ENCODE measurements around the gene DNAAF5.

DNAAF5 gene

GRCh38 chr7:783556-784490 lies 57.3 kb downstream of the DNAAF5 start:
- Histone ChIP-seq H3K36me3 (replicated peaks in 1 of 2; ENCODE audit: control insufficient read depth in 2 of 2, insufficient read depth in 2 of 2, low read length in 2 of 2) (peaks cover 47 to 83% of the 10 kb centered on the region in 2 donors), H2BK15ac (ENCODE audit: low read length) (no peak overlapping the region)
- no CpG with 5 or more reads among the region's 36 CpGs for WGBS, 2 donors (ENCODE audit: extremely low coverage in 2 of 2, insufficient read length in 2 of 2, insufficient replicate concordance in 1 of 2)

GRCh38 chr7:784971-785370 lies 58.5 kb downstream of the DNAAF5 start:
- Histone ChIP-seq H2BK120ac (ENCODE audit: low read depth, low read length) (no peak overlapping the region), H2AK5ac (ENCODE audit: low read depth, low read length) (no peak overlapping the region), H3K36me3 (replicated peaks in 1 of 2; ENCODE audit: control insufficient read depth in 2 of 2, insufficient read depth in 2 of 2, low read length in 2 of 2) (peaks cover 40 to 78% of the 10 kb centered on the region in 2 donors), H3K9ac (ENCODE audit: low read depth, low read length, poor library complexity) (no peak overlapping the region), H3K4me2 (ENCODE audit: insufficient read depth, low read length, poor library complexity, severe bottlenecking) (no peak overlapping the region), H3K4me1 (ENCODE audit: control insufficient read depth in 2 of 2, insufficient read depth in 1 of 2, low read depth in 1 of 2, low read length in 2 of 2) (no peaks in the 10 kb centered on the region), H3K27ac (replicated peaks; ENCODE audit: low read length) (no peak overlapping the region), H3K23ac (ENCODE audit: low read depth, low read length, poor library complexity) (no peak overlapping the region), H2BK12ac (ENCODE audit: low read length) (no peak overlapping the region), H4K8ac (ENCODE audit: low read depth, low read length) (no peak overlapping the region), H4K91ac (ENCODE audit: low read depth, low read length, poor library complexity) (no peak overlapping the region), H3K4ac (ENCODE audit: low read length) (no peak overlapping the region), H2BK5ac (ENCODE audit: low read length) (peak overlapping the region; percentile 1), H3K14ac (ENCODE audit: low read length) (no peak overlapping the region), H3K79me1 (ENCODE audit: low read depth, low read length) (peaks cover 4% of the 10 kb centered on the region), H2BK15ac (ENCODE audit: low read length) (no peak overlapping the region), H3K4me3 (ENCODE audit: low read length in 2 of 2) (no peak overlapping the region), H2AFZ (ENCODE audit: low read length) (no peak overlapping the region), H3K18ac (ENCODE audit: low read length) (no peak overlapping the region), H3K9me3 (replicated peaks in 1 of 2; ENCODE audit: control insufficient read depth in 2 of 2, insufficient read depth in 1 of 2, low read depth in 1 of 2, low read length in 2 of 2) (peaks cover 0 to 2% of the 10 kb centered on the region in 2 donors), H3K27me3 (ENCODE audit: control insufficient read depth in 3 of 3, insufficient read depth in 3 of 3, low read depth in 1 of 3, low read length in 3 of 3) (no peaks in the 10 kb centered on the region)
- DNase-seq (ENCODE audit: low spot score): no peak
- no CpG with 5 or more reads among the region's 21 CpGs for WGBS, 2 donors (ENCODE audit: extremely low coverage in 2 of 2, insufficient read length in 2 of 2, insufficient replicate concordance in 1 of 2)

More at GRCh38 chr7:783556-784490, 57.3 kb downstream of the DNAAF5 start:
- Histone ChIP-seq H3K4ac (ENCODE audit: low read length) (no peak overlapping the region), H3K18ac (ENCODE audit: low read length) (no peak overlapping the region), H2AFZ (ENCODE audit: low read length) (no peak overlapping the region), H3K27me3 (ENCODE audit: control insufficient read depth in 3 of 3, insufficient read depth in 3 of 3, low read depth in 1 of 3, low read length in 3 of 3) (no peaks in the 10 kb centered on the region), H3K9ac (ENCODE audit: low read depth, low read length, poor library complexity) (no peak overlapping the region), H3K9me3 (replicated peaks in 1 of 2; ENCODE audit: control insufficient read depth in 2 of 2, insufficient read depth in 1 of 2, low read depth in 1 of 2, low read length in 2 of 2) (peaks cover 0 to 2% of the 10 kb centered on the region in 2 donors), H4K8ac (ENCODE audit: low read depth, low read length) (no peak overlapping the region), H2BK12ac (ENCODE audit: low read length) (no peak overlapping the region), H3K4me3 (ENCODE audit: low read length in 2 of 2) (peak overlapping the region in 1 of 2 donors; percentile 29), H3K14ac (ENCODE audit: low read length) (no peak overlapping the region), H3K27ac (replicated peaks; ENCODE audit: low read length) (no peak overlapping the region), H2BK120ac (ENCODE audit: low read depth, low read length) (no peak overlapping the region), H3K23ac (ENCODE audit: low read depth, low read length, poor library complexity) (no peak overlapping the region), H3K4me2 (ENCODE audit: insufficient read depth, low read length, poor library complexity, severe bottlenecking) (no peak overlapping the region), H2BK5ac (ENCODE audit: low read length) (peak overlapping the region; percentile 1), H3K79me1 (ENCODE audit: low read depth, low read length) (peaks cover 4% of the 10 kb centered on the region), H2AK5ac (ENCODE audit: low read depth, low read length) (no peak overlapping the region), H3K4me1 (ENCODE audit: control insufficient read depth in 2 of 2, insufficient read depth in 1 of 2, low read depth in 1 of 2, low read length in 2 of 2) (no peaks in the 10 kb centered on the region), H4K91ac (ENCODE audit: low read depth, low read length, poor library complexity) (no peak overlapping the region)
- DNase-seq (ENCODE audit: low spot score): no peak

DNA sequence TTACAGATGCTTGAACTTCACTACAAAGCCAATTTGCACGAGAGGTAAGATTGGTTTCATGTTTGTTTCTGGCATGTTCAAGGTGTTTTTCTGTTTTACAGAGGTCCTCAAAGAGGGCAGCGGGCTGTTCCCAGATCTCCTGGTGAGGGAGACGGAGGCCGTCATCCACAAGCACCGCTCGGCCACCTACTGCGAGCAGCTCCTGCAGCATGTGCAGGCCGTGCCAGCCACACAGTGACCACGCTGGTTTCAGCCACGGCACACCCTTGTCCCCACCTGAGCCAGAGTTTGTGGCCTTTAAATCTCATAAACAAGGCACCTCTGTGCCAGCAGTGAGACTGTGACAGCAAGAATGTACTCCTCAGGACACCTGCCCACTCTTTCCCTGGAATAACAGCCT lies 58.9 kb downstream of the DNAAF5 start:
- Histone ChIP-seq H2AK5ac (ENCODE audit: low read depth, low read length) (peak overlapping the region; percentile 6), H3K9ac (ENCODE audit: low read depth, low read length, poor library complexity) (no peak overlapping the region), H3K23ac (ENCODE audit: low read depth, low read length, poor library complexity) (no peak overlapping the region), H3K79me1 (ENCODE audit: low read depth, low read length) (peaks cover 4% of the 10 kb centered on the region), H3K18ac (ENCODE audit: low read length) (no peak overlapping the region), H3K4ac (ENCODE audit: low read length) (no peak overlapping the region), H3K4me1 (ENCODE audit: control insufficient read depth in 2 of 2, insufficient read depth in 1 of 2, low read depth in 1 of 2, low read length in 2 of 2) (no peaks in the 10 kb centered on the region), H3K36me3 (replicated peaks in 1 of 2; ENCODE audit: control insufficient read depth in 2 of 2, insufficient read depth in 2 of 2, low read length in 2 of 2) (peaks cover 37 to 74% of the 10 kb centered on the region in 2 donors), H3K14ac (ENCODE audit: low read length) (no peak overlapping the region), H3K4me3 (ENCODE audit: low read length in 2 of 2) (no peak overlapping the region), H2BK12ac (ENCODE audit: low read length) (no peak overlapping the region), H2AFZ (ENCODE audit: low read length) (no peak overlapping the region), H3K27me3 (ENCODE audit: control insufficient read depth in 3 of 3, insufficient read depth in 3 of 3, low read depth in 1 of 3, low read length in 3 of 3) (no peaks in the 10 kb centered on the region), H4K91ac (ENCODE audit: low read depth, low read length, poor library complexity) (no peak overlapping the region), H2BK15ac (ENCODE audit: low read length) (no peak overlapping the region), H2BK120ac (ENCODE audit: low read depth, low read length) (no peak overlapping the region), H3K4me2 (ENCODE audit: insufficient read depth, low read length, poor library complexity, severe bottlenecking) (no peak overlapping the region), H2BK5ac (ENCODE audit: low read length) (no peak overlapping the region), H4K8ac (ENCODE audit: low read depth, low read length) (no peak overlapping the region), H3K27ac (replicated peaks; ENCODE audit: low read length) (no peak overlapping the region), H3K9me3 (replicated peaks in 1 of 2; ENCODE audit: control insufficient read depth in 2 of 2, insufficient read depth in 1 of 2, low read depth in 1 of 2, low read length in 2 of 2) (peaks cover 0 to 2% of the 10 kb centered on the region in 2 donors)
- DNase-seq (ENCODE audit: low spot score): no peak
- WGBS, 2 donors (ENCODE audit: extremely low coverage in 2 of 2, insufficient read length in 2 of 2, insufficient replicate concordance in 1 of 2): no CpG with 5 or more reads among the region's 10 CpGs

GRCh38 chr7:786472-787255 lies 60.2 kb downstream of the DNAAF5 start:
- peaks cover 0 to 2% of the 10 kb centered on the region in 2 donors for H3K9me3 ChIP-seq (replicated peaks in 1 of 2; ENCODE audit: control insufficient read depth in 2 of 2, insufficient read depth in 1 of 2, low read depth in 1 of 2, low read length in 2 of 2)

More at GRCh38 chr7:786472-787255, 60.2 kb downstream of the DNAAF5 start:
- no peak overlapping the region for H2BK15ac ChIP-seq (ENCODE audit: low read length)
- H3K36me3 ChIP-seq (replicated peaks in 1 of 2; ENCODE audit: control insufficient read depth in 2 of 2, insufficient read depth in 2 of 2, low read length in 2 of 2): peaks cover 31 to 61% of the 10 kb centered on the region in 2 donors
- peak overlapping the region; percentile 75 for H2AK5ac ChIP-seq (ENCODE audit: low read depth, low read length)
- no peak overlapping the region for H2BK5ac ChIP-seq (ENCODE audit: low read length)
- no peak overlapping the region for H2BK120ac ChIP-seq (ENCODE audit: low read depth, low read length)
- no peaks in the 10 kb centered on the region for H3K27me3 ChIP-seq (ENCODE audit: control insufficient read depth in 3 of 3, insufficient read depth in 3 of 3, low read depth in 1 of 3, low read length in 3 of 3)
- peaks cover 4% of the 10 kb centered on the region for H3K79me1 ChIP-seq (ENCODE audit: low read depth, low read length)
- H4K8ac ChIP-seq (ENCODE audit: low read depth, low read length): no peak overlapping the region
- no peak overlapping the region for H2AFZ ChIP-seq (ENCODE audit: low read length)
- no peak overlapping the region for H3K14ac ChIP-seq (ENCODE audit: low read length)
- H3K4ac ChIP-seq (ENCODE audit: low read length): no peak overlapping the region
- no peak overlapping the region for H3K4me2 ChIP-seq (ENCODE audit: insufficient read depth, low read length, poor library complexity, severe bottlenecking)
- peak overlapping the region; percentile 8 for H3K18ac ChIP-seq (ENCODE audit: low read length)
- no CpG with 5 or more reads among the region's 11 CpGs for WGBS, 2 donors (ENCODE audit: extremely low coverage in 2 of 2, insufficient read length in 2 of 2, insufficient replicate concordance in 1 of 2)
- H3K4me1 ChIP-seq (ENCODE audit: control insufficient read depth in 2 of 2, insufficient read depth in 1 of 2, low read depth in 1 of 2, low read length in 2 of 2): no peaks in the 10 kb centered on the region
- peak; percentile 32 for DNase-seq (ENCODE audit: low spot score)
- H4K91ac ChIP-seq (ENCODE audit: low read depth, low read length, poor library complexity): no peak overlapping the region
- no peak overlapping the region for H2BK12ac ChIP-seq (ENCODE audit: low read length)
- H3K23ac ChIP-seq (ENCODE audit: low read depth, low read length, poor library complexity): no peak overlapping the region
- peak overlapping the region; percentile 44 for H3K9ac ChIP-seq (ENCODE audit: low read depth, low read length, poor library complexity)
- no peak overlapping the region for H3K4me3 ChIP-seq (ENCODE audit: low read length in 2 of 2)
- H3K27ac ChIP-seq (replicated peaks; ENCODE audit: low read length): no peak overlapping the region

Data from neuronal stem cell (in vitro differentiated cells).